ENCODE results near the gene LBHD2.

DNA sequence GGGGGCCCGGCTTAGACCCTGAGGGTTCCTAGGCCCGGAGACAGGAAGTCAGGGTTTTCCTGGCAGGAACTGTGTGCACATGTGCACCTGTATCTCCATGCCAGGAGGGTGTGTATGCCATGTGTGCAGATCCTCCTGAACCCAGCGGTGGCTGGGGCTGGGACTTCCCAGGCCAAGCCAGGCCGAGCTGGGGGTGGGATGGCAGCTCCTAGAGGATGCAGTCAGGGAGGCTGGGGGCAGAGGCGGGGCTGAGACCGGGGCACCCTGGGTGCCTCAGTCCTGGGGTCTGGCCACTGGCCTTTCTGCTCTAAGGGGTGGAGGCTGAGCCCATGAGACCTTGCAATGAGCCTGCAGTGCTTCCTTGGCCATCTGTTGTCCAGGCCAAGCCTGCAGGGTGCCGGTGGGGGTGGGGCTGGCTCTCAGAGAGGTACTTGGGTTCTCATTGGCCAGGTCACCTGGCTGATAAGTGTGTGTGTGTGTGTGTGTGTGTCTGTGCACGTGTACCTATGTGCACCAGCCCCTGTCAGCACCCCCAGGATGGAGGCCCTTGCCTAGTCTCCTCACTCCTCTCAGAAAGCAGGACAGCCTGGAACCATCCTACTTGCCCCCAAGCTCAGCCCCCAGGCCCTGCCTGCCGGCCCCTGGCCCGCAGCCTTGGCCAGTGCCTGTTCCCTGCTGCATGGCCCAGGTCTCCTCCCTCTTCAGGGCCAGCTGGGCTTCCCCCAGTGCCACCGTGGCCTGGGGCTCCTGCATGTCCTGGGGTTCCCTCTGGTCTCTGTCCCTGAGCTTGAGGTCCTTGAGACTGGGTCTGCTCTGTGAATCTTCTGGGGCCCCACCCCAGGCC lies 28.6 kb downstream of the LBHD2 start:
- no peak for TF ChIP-seq YY1 (IDR thresholded peaks at IDR 0.05)
- TF ChIP-seq, protein P1, sequence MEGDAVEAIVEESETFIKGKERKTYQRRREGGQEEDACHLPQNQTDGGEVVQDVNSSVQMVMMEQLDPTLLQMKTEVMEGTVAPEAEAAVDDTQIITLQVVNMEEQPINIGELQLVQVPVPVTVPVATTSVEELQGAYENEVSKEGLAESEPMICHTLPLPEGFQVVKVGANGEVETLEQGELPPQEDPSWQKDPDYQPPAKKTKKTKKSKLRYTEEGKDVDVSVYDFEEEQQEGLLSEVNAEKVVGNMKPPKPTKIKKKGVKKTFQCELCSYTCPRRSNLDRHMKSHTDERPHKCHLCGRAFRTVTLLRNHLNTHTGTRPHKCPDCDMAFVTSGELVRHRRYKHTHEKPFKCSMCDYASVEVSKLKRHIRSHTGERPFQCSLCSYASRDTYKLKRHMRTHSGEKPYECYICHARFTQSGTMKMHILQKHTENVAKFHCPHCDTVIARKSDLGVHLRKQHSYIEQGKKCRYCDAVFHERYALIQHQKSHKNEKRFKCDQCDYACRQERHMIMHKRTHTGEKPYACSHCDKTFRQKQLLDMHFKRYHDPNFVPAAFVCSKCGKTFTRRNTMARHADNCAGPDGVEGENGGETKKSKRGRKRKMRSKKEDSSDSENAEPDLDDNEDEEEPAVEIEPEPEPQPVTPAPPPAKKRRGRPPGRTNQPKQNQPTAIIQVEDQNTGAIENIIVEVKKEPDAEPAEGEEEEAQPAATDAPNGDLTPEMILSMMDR (IDR thresholded peaks at IDR 0.05; ENCODE audit: low read depth, low read length, missing input control) = no peak
- TF ChIP-seq TAF1 (conservative IDR thresholded peaks at IDR 0.05) = no peak
- TF ChIP-seq, protein P2, sequence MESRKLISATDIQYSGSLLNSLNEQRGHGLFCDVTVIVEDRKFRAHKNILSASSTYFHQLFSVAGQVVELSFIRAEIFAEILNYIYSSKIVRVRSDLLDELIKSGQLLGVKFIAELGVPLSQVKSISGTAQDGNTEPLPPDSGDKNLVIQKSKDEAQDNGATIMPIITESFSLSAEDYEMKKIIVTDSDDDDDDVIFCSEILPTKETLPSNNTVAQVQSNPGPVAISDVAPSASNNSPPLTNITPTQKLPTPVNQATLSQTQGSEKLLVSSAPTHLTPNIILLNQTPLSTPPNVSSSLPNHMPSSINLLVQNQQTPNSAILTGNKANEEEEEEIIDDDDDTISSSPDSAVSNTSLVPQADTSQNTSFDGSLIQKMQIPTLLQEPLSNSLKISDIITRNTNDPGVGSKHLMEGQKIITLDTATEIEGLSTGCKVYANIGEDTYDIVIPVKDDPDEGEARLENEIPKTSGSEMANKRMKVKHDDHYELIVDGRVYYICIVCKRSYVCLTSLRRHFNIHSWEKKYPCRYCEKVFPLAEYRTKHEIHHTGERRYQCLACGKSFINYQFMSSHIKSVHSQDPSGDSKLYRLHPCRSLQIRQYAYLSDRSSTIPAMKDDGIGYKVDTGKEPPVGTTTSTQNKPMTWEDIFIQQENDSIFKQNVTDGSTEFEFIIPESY (IDR thresholded peaks at IDR 0.05) = no peak
- TF ChIP-seq SP1 (IDR thresholded peaks at IDR 0.05) = no peak
- TF ChIP-seq, protein P3, sequence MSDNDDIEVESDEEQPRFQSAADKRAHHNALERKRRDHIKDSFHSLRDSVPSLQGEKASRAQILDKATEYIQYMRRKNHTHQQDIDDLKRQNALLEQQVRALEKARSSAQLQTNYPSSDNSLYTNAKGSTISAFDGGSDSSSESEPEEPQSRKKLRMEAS (IDR thresholded peaks at IDR 0.05) = no peak
- TF ChIP-seq, protein P4, sequence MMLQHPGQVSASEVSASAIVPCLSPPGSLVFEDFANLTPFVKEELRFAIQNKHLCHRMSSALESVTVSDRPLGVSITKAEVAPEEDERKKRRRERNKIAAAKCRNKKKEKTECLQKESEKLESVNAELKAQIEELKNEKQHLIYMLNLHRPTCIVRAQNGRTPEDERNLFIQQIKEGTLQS (IDR thresholded peaks at IDR 0.05) = no peak
- TF ChIP-seq EGR1 (IDR thresholded peaks at IDR 0.05; ENCODE audit: low read depth in 2 of 2) = no peak
- TF ChIP-seq FOXA1 (IDR thresholded peaks at IDR 0.05) = no peak
- no peak for TF ChIP-seq RAD21 (IDR thresholded peaks at IDR 0.05)
- TF ChIP-seq RXRA (IDR thresholded peaks at IDR 0.05) = no peak
- no peak for TF ChIP-seq HNF4G (IDR thresholded peaks at IDR 0.05)
- TF ChIP-seq HNF4A (conservative IDR thresholded peaks at IDR 0.05) = no peak
